ENCODE data around the gene KCNQ1. TPM values are rescaled to one million over a fixed set of nuclear protein-coding genes. Genes with fewer than 3 reads are reported as not detected.

KCNQ1 gene
- total and polyA plus RNA-seq, 2 of the 13 experiments (the other 11 are each of a cell fraction or from before 2014, with no cell fraction given) = 0.02 to 0.08 TPM

GRCh38 chr11:2794968-2795322 is 350.1 kb downstream of the KCNQ1 start:
- H4K20me1 ChIP-seq (ENCODE audit: insufficient read depth, low read length) = 0 out of 2 replicates have a peak, but pooled peaks cover 2% of the 10 kb centered on the region
- H3K9me3 ChIP-seq (ENCODE audit: low read length) = no peaks in the 10 kb centered on the region
- no peak overlapping the region for H3K4me3 ChIP-seq (replicated peaks in 1 of 3; ENCODE audit: insufficient read depth in 1 of 3, low read depth in 2 of 3, low read length in 3 of 3)
- peaks cover 7% of the 10 kb centered on the region; the same call in 1 of the 2 replicates for H3K4me1 ChIP-seq (ENCODE audit: insufficient read depth, low read length)
- ChIA-PET POLR2A (no interaction called here), CTCF (ENCODE audit: low intra/inter-chr PET ratio, low total read pairs) (no interaction called here)
- intact Hi-C loops (cut with micrococcal nuclease; ENCODE audit: unreplicated experiment) = no loop called here
- in situ Hi-C loops (cut with HindIII; ENCODE audit: extremely low pct_ligation_motif_present, low pct_unique_long_range_greater_than_20kb) = no loop called here
- FAIRE-seq (no peak), DNase-seq (ENCODE audit: low spot score) (no peak), ATAC-seq (no peak)
- H3K4me2 ChIP-seq (ENCODE audit: low read depth, low read length) = no peak overlapping the region
- no peak overlapping the region for H2AFZ ChIP-seq (ENCODE audit: low read length)
- no peaks in the 10 kb centered on the region for H3K79me2 ChIP-seq (ENCODE audit: insufficient read depth, low read length)
- H3K27me3 ChIP-seq (ENCODE audit: control insufficient read depth in 1 of 2, insufficient read depth in 2 of 2, low read length in 2 of 2) = peaks cover 14 to 78% of the 10 kb centered on the region in 2 experiments
- no peaks in the 10 kb centered on the region for H3K36me3 ChIP-seq (replicated peaks in 1 of 2; ENCODE audit: control insufficient read depth in 1 of 2, insufficient read depth in 2 of 2, low read length in 2 of 2)
- TF ChIP-seq MED13 (CRISPR knock-in tag; IDR thresholded peaks at IDR 0.05) = no peak
- TF ChIP-seq HMG20B (CRISPR knock-in tag; conservative IDR thresholded peaks at IDR 0.05) = no peak
- no peak for TF ChIP-seq KDM1A (CRISPR knock-in tag; IDR thresholded peaks at IDR 0.05)
- TF ChIP-seq ZNF850 (CRISPR knock-in tag; conservative IDR thresholded peaks at IDR 0.05) = no peak
- TF ChIP-seq ZKSCAN8 (CRISPR knock-in tag; IDR thresholded peaks at IDR 0.05; ENCODE audit: borderline replicate concordance) = no peak
- no peak for TF ChIP-seq GZF1 (CRISPR knock-in tag; IDR thresholded peaks at IDR 0.05)
- no peak for TF ChIP-seq GTF3A (CRISPR knock-in tag; conservative IDR thresholded peaks at IDR 0.05)
- TF ChIP-seq TEF (CRISPR knock-in tag; IDR thresholded peaks at IDR 0.05) = no peak
- no peak for TF ChIP-seq ZNF333 (CRISPR knock-in tag; IDR thresholded peaks at IDR 0.05; ENCODE audit: borderline replicate concordance)
- no peak for TF ChIP-seq TAF15 (IDR thresholded peaks at IDR 0.05; ENCODE audit: low read depth, low read length, poor library complexity, severe bottlenecking)
- TF ChIP-seq ATF7-NPFF (CRISPR knock-in tag; IDR thresholded peaks at IDR 0.05; ENCODE audit: low read depth) = no peak
- no peak for TF ChIP-seq ZBTB39 (CRISPR knock-in tag; IDR thresholded peaks at IDR 0.05)
- no peak for TF ChIP-seq RAD21 (CRISPR knock-in tag; IDR thresholded peaks at IDR 0.05)
- no peak for TF ChIP-seq ZNF567 (CRISPR knock-in tag; IDR thresholded peaks at IDR 0.05; ENCODE audit: borderline replicate concordance)
- TF ChIP-seq CSRNP2 (CRISPR knock-in tag; conservative IDR thresholded peaks at IDR 0.05; ENCODE audit: low read depth) = no peak
- TF ChIP-seq ATF1 (CRISPR knock-in tag; IDR thresholded peaks at IDR 0.05) = no peak
- H3K9ac ChIP-seq (ENCODE audit: insufficient read depth, low read depth, low read length) = no peak overlapping the region
- no TSS peak for BruUV-seq (replicated peaks)
- H3K27ac ChIP-seq (ENCODE audit: extremely low read length, insufficient read depth, low read length) = no peak overlapping the region
- 35% methylated on average over 11 of the region's 12 CpGs for WGBS (ENCODE audit: low lambda C conversion rate)

Data from HepG2 (cell line).